Activated naive CD8-positive, alpha-beta T cell treated with anti-CD3 and anti-CD28 coated beads, Interleukin-2, amount 50 U/mL, for 16 hours (primary cell): ENCODE measurements around the gene LIMS2.

Source experiments
- DNase-seq: peaks from one replicate; pipeline ENCODE4 v3.0.0-alpha.2; 2020; ENCODE audit warnings: low read depth, low spot score

LIMS2 gene

GRCh38 chr2:127674241-127675209 is 805 bp downstream of the LIMS2 start:
- no peak for DNase-seq

- DNase-seq = no peak
These were observed 1.9 kb downstream of the LIMS2 start for GRCh38 chr2:127673291-127674069.

DNA sequence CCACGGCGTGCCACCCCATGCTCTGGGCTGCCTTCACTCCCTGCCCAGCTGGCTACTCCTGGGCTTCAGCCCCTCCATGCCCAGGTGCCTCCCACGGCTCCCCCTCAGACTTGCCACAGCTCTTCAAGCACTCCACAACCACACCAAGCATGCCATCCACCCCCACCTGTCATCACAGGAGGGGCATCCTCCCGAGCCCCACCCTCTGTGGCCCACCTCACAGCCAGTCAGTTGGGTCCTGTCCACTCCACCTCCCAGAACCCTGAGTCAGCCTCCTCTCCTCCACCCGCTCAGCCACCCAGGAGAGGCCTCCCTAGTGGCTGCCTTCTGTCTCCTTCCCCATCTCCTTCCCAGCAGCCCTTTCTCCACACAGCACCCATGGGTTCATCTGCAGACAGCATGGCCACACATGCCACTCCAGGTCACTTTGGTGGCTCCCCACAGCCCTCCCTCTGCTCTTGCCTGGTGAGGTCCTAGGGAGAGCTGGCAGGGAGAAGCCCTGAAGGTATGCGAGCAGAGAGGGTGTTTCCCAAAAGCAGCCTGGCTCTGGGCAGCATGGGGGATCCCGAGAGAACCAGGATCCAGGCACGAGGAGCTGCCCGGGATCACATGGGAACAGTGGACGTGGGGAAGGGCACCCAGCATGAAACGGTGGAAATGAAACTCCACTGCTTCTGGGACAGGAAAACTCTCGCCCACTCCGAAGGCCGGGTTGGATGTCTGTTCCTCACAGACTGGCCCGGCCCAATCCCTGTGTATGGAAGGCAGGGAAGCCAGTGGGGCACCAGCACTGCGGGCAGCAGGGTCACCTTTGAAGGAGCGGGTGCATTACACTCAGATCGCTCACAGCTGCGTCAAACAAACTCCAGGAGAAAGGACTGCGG is 2.7 kb downstream of the LIMS2 start:
- no peak for DNase-seq

- no peak for DNase-seq
These were observed 3.6 kb downstream of the LIMS2 start for GRCh38 chr2:127671557-127672302.

GRCh38 chr2:127670957-127671290 is 4.4 kb downstream of the LIMS2 start:
- no peak for DNase-seq

- no peak for DNase-seq
These were observed 5.0 kb downstream of the LIMS2 start for GRCh38 chr2:127670055-127670956.

DNA sequence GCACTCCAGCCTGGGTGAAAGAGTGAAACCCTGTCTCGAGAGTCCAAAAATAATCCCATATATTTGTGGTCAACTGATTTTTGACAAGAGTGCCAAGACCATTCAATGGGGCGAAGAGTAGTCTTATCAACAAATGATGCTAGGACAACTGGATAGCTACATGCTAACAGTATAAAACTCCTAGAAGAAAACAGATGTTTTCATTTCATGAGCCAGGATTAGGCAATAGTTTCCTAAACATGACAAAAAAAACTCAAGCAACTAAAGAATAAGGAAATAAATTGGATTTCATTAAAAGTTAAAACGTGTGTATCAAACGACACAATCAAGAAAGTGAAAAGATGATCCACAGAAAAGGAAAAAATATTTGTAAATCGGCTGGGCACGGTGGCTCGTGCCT is 6.3 kb downstream of the LIMS2 start:
- DNase-seq = no peak

GRCh38 chr2:127665267-127665893 is 9.9 kb downstream of the LIMS2 start:
- DNase-seq = no peak

GRCh38 chr2:127664895-127665225 is 10.5 kb downstream of the LIMS2 start:
- no peak for DNase-seq

GRCh38 chr2:127664065-127664894 is 11.1 kb downstream of the LIMS2 start:
- no peak for DNase-seq

- DNase-seq = no peak
These were observed 11.7 kb downstream of the LIMS2 start for GRCh38 chr2:127663566-127664064.

- no peak for DNase-seq
These were observed 12.3 kb downstream of the LIMS2 start for GRCh38 chr2:127662937-127663565.

- no peak for DNase-seq
These were observed 13.3 kb downstream of the LIMS2 start for GRCh38 chr2:127661949-127662510.

DNA sequence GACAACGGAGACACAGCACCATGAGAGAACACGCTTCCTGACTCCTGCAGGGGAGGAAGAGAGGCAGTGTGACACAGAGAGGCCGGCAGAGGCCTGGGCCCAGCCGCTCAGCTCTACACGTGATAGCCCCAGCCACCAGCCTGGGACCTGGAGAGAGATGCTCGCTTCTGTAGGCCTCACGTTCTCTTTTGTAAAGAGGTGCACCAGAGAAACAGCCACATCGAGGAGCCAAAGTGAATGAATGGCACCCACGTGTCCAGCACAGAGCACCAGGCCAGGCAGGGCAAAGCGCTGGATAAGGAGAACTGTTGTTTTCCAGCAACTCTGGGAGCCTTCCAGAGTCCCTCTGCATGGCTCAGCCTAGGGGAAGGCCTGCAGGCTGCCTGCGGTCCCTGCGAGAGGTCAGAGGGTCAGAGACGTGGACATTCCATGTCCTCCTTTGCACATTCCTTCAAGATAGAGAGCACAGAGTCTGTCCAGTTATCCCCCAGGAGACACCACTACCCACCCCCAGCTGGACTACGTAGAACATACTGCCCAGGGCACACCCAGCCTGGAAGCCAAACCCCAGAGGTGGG is 14.2 kb downstream of the LIMS2 start:
- DNase-seq = no peak

DNA sequence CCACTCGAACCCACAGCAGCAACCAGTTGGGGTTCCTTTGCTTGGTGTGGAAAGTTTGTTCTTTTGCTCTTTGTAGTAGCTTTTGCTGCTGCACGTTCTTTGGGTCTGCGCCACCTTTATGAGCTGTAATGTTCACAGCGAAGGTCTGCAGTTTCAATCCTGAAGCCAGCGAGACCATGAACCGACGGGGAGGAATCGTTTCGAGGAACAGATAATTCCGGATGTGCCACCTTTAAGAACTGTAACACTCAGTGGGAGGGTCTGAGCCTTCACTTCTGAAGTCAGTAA is 15.1 kb downstream of the LIMS2 start:
- no peak for DNase-seq

- no peak for DNase-seq
These were observed 15.7 kb downstream of the LIMS2 start for GRCh38 chr2:127659408-127660290.
